ENCODE results near the gene CHPF.
A peak's percentile ranks its signal among the peaks of the same experiment; 100 is the strongest.

CHPF gene

DNA sequence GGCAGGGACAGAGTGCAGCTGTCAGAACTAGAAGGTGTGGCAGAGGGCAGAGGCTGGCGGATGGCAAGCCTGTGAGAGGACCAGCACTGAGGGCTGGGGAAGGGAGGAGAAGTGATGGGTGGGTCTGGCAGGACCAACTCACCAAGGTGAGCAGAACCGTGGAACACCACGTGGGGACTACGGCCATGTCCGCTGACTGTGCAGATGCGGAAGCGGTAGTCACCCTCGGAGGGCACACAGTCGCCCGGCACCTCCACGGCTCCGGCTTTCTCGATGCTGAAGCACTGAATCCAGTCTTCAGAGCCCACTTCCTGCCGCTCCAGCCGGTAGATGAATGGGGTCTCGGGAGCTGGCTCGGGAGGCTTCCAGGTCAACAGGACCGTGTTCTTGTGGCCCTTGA, 23.5 kb upstream of the CHPF start:
- no peak for DNase-seq (ENCODE audit: low read depth in 2 of 2)

DNA sequence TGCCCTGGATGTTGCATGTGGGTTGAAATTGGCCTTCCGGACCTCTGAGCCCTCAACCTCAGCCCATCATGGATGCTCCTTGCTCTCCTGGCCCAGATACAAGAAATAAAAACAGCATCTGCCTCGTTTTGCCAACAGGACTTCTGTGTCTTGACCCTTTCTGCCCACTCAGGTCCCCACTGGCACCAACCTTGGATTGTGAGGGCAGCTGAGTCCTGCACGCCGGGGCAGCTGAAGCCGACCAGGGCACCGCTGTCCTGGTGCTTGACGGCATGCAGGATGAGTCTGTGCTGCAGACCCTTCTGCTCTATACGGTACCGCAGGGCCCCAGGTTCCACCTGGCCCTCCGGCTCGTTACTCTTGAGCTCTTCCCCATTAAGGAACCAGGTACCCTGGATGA, 23.0 kb upstream of the CHPF start:
- DNase-seq (ENCODE audit: low read depth in 2 of 2) = no peak

DNA sequence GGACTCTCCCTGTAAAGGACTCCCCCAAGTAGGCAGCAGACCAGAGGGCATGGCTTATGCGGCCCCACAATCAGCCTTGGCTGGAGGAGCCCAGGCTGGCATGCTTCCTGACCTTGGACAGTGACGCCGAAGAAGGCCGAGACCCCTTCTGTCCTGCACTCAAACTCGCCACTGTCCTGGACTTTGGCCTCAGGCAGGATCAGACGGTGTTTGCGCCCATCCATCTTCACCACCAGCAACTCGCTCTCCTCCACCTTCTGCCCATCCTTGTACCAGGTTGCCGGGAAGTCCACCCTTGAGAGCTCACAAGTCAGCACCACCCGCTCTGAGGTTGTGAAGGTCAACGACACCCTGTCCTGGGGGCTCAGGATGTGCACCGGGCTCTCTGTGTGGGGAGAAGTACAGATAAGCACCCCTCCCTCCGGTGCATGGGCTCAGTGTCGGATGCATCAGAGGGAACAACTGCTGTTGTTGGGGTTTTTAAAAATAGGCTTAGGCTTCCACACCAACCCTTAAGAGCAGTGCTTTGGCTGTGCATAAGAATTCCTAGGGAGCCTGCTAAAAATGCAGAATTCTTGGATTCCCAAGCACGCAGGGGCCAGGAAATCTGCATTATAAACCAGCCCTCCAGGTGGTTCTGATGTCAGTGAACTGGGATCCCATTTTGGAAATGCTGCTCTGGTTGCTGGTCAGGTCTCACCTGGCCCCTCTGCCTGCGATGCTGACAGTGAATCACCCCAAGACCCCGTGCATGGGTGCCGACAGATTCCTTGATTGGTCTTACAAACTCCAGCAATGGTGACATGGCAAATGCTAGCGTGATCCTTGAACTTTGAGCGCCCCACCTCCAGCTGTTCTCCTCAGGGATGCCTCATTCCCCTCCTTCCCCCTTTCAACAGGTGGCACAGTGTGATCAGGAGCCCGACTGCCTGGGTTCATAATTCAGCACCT, 21.8 kb upstream of the CHPF start:
- DNase-seq (ENCODE audit: low read depth in 2 of 2) = no peak

DNA sequence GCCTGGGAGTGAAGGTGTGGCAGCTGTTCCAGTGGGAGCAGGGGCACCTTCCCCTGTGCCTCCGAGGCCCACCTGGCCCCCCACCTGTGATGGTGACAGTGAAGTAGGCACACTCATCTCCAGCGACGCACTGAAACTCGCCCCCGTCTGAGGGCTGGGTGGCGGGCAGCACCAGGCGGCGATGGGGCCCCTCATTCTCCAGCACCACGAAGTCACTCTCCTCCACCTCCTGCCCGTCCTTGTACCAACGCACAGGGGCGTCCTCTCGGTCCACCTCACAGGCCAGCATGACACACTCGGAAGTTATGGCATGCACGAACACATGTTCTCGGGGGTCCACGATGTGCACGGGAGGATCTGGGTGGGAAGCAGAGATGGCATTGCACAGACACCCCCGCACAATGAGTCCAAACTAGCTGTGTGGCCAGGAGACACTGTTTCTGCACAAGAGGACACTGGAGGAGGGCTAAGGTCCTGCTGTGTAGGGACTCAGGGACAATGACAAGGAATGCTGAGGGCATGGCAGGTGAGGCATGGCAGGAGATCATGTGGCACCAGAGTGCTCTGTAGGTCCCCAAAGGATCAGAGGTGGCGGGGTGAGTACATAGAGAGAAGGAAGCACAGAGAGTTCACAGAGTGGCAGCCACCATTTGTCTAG, 19.8 kb upstream of the CHPF start:
- DNase-seq (ENCODE audit: low read depth in 2 of 2) = no peak

DNA sequence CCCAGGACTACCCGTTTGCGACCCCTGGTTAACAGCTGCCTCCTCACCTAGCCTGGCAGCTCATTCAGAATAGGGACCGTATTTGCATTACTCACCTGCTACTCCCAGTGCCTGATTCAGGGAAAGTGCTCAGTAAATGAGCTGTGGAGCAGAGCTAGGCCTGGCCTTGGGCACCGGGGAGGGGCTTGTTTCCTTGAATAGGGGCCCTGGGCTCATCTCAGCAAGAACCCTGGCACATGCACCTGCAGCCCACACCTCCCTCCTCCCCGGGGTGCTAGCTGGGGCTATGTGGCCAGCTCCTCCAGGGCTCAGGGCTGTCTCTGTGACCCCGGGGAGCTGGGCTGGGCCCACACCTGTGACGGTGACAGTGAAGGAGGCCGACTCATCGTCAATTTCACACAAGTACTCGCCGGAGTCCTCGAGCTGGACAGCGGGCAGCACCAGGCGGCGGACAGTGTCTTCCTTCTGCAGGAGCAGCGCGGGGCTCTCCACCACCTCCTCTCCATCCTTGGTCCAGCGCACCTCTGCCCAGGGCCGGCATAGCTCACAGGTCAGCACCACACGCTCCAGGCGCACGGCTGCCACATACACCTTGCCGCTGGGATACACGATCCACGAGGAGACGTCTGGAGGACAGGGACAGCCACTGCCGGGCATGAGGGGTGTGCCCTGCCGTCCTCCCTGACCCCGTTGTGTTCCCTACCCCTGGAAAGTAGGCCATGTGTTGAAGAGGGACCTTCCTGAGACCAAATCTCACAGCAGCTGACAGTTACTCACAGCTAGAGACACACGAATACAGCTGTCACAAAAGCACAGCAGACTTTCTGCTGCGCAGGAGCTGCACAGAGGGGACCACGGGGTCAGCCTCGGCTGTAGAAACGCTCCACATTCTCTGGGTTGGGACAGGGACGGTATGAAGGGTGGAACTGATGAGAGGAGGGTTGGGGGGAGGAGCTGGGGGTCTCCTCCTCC, 18.7 kb upstream of the CHPF start:
- DNase-seq (ENCODE audit: low read depth in 2 of 2) = no peak

DNA sequence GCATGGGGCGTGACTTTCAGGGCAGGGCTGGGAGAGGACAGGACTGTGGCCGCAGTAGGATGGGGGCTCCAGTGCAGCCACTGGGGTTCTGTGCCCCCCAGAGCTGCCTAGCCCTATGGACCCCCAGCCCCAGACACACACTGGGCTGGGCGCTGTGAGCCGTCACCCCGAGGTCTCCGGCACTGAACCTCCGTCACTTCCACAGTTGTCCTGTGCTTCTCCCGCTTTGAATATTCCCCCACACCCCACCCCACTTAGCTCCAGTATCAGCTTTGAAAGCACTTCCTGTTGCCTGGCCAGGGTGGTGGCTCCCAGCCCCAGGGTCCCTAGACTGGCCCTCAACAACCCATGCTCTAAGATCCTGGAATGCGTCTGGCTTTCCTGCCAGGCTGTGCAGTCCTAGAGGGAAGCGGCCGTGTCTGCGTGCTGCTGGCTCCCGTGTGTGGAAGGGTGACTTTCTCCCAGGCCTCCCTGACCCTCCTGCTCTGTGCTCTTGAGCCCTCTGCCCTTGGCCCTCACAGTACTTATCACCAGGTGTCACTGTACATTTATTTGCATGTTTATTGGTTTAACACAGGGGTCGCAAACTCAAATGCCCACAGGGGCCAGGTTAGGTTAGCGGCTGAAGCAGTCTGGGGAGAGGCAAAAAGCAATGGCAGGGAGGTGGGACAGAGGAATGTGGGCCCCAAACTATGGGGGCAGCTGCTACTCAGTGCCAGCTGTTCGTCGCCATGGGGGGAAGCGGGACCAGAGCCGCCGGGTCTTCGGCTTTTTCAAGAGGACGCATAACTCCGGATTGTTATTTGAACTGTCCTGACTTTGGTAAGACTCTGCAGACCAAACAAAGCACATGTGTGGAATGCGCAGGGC, 17.8 kb upstream of the CHPF start:
- no peak for DNase-seq (ENCODE audit: low read depth in 2 of 2)

DNA sequence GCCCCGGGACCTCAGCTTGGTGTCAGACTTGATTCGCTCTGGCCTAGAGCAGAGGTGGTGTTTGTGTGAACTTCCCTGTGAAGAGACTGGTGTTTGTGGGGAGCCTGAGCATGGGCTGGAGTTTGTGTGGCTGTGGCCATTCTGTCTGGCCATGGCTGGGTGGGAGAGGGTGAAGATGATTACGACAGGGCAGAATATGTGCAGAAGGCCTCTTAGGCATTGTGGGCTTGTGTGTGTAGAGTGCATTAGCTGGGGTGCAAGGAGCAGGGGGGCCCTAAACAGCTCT, 17.2 kb upstream of the CHPF start:
- DNase-seq (ENCODE audit: low read depth in 2 of 2) = no peak

DNA sequence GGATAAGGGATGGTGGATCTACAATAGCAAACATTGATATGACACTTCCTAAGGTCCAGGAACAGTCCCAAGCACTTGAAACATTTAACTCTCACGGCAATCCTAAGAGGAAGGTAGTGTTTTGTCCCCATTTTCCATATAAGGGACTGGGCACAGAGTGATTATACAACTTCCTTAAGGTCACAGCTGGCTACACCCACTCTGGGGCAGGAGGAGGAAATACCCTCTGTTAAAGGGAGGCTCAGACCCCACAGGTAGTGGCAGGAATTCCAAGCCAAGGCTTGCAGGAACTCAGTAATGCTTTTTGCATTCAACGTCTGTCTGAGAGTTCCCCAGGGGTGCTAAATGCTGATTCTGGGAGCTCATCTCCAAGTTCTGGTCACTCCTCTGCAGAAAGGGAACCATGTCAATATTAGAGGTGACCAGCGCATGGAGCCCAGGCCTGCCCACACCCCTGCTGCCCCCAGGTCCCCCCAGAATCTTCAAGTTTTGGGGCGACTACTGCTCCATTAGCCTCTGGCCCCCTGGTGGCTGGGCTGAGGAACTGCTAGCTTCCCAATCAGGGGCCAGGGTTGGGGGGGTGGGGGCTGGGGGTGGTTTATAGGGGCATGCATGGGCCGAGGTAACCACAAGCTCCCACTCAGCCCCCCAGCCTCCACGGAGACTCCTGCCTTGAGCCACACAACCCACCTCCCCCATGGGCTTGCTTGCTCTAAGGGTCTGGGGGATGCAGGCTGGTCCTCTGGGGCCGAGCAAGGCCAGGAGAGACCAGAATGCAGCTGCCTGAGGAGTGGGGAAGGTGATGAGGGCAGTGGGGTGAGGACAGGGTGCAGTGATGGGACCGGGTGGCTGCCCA, 16.7 kb upstream of the CHPF start:
- no peak for DNase-seq (ENCODE audit: low read depth in 2 of 2)

DNA sequence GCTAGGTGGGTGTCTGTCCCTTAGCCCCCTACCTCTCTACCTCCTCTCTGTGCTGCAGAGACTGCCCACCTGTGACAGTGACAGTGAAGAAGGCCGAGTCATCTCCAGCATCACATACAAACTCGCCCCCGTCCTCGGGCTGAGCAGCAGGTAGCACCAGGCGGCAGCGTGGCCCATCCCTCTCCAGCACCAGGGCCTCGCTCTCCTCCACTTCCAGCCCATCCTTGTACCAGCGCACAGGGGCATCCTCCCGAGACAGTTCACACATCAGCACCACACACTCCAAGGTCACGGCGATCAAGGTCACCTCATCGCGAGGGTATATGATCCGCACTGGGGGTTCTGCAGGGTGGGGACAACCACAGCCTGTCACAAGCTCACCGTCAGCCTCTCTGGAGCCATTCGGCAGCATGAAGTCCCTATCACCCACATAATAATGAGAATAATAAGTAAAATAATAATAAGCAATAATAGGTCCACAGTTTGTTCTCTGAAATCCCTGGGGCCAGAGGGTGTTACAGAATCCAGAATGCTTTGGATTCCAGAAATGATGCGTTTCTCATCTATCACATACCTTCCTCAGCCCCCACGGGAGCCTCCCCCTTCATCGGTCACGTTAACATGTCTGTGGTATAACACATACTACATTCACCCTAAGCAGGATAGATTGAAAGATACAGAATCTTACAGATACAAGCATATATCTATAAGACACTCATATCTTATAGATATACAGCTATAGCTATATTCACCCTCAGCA, 15.7 kb upstream of the CHPF start:
- no peak for DNase-seq (ENCODE audit: low read depth in 2 of 2)

DNA sequence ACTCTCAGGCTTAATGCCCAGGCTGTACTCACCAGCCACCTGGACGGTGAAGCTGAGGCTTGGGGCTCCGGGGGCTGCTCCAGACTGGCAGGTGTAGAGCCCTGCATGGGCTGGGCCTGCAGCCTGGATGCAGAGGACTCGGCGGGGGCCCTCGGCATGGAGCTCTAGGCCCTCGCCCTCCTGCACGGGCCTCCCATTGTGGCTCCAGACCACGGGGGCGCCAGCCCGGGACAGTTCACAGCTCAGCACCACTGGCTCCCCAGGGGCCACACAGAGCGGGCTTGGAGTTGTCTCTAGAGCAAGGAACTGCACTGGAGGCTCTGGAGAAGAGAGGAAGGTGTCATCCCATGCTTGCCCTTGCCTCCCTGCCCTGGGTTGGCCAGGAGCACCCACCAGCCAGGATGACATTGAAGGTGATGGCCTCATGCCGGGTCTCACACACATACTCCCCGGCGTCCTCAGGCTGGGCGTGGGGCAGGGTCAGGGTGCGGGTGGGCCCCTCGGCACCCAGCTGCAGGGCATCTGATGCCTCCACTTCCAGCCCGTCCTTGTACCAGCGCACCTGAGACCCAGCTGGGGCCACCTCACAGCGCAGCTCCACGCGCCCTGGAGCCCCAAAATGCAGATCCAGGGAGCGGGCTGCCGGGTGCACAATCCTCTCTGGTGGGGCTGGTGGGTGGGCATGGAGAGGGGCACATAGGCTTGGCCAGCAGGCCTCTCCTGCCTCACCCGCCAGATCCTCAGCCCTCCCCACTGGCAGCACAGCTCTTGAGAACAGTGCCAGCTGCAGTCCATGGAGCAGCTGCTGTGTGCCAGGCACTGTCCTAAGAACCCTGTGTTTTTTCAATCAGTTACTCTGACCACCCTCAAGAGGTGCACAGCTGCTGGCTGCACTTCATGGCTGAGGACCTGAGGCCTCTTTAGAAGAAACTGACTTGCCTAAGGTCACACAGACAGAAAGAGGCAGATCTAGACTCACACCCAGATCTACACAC, 14.5 kb upstream of the CHPF start:
- DNase-seq (ENCODE audit: low read depth in 2 of 2) = no peak

DNA sequence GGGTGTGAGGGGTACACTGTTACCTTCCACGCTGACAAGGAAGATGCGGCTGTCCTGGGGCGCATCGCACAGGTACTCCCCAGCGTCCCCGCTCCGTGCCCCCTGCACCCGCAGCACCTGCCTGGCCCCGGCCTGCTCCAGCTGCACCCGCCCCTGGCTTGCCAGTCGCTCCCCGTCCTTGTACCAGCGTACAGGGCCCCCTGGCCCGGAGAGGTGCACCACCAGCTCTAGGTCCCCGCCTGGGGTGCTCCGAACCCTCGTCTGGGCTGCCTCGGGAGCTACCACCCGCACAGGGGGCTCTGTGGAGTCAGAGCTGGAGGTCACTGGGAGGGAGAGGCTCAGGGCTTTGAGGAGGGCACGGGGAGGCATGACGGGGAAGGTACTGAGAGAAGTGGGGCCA, 13.7 kb upstream of the CHPF start:
- no peak for DNase-seq (ENCODE audit: low read depth in 2 of 2)

DNA sequence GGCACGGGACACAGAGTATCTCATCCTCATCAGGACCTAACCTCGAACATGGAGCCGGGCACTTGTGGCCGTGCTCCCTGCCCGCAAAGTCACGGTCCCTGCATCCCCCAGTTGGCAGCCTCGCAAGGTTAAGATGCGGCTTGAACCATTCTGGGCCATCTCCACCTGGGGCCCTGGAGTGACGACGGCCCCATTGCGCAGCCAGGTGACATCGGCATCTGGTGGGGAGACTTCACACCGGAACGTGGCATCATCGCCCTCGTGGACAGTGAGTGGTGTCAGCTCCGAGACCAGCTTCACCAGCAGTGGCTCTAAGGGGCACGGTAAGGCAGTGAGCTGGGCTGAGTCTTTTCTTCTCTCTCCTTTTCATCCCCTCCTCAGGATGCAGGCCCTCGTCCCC, 12.8 kb upstream of the CHPF start:
- no peak for DNase-seq (ENCODE audit: low read depth in 2 of 2)

DNA sequence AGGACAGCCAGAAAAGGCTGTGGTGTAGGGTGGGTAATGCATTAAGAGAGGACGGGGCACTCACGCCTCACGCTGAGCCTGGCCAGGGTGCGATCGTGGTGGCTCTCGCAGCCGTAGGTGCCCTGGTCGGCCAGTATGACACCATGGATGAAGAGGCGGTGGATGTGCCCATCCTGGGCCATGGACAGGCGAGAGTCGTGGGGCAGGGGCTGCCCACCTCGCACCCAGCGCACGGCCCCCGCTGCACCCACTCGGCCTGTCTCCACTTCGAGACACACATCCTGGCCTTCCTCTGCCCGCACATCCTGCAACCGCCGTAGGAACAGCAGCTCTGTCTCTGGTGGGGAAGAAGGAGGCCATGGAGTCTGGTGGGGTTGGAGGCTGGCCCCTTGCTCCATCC, 12.3 kb upstream of the CHPF start:
- DNase-seq (ENCODE audit: low read depth in 2 of 2) = no peak

DNA sequence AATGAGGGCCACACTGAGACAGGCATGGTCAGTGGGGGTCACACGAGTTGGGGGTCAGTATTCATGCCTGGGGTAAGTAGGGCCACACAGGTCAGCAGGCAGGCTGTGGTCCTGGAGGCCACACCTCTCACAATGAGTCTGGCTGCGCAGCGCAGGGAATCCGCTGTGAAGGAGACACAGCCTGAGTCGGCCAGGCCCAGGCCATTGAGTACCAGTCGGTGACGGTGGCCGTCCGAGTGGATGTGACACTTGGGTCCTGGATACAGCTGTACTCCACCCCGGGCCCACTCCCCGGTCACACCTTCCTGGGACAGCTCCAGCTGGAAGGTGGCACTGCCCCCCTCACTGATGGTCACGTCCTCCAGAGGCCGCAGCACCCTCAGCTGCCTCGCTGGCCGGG, 10.7 kb upstream of the CHPF start:
- DNase-seq (ENCODE audit: low read depth in 2 of 2) = no peak

DNA sequence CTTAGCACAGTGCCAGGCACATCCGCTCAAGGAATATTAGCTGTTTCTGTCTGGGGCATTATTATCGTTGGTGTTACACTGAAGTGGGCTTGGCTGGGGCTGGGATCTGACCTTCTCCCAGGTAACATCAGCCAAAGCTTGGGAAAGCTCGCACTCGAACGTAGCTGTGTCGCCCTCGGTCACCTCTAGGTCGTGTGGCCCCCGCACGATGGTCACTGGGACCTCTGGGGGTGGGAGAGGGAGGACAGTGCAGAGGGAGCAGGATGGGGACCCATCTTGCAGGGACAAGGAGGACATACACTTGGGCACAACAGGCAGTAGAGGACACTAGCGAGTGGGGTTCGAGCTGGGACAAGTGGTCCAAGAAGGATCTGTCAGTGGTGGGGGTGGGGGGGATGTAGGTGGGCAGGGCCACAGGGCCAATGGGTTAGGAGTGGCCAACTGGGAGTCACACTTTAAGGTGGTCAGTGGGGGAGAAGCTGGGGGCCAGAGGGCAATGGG, 9.9 kb upstream of the CHPF start:
- no peak for DNase-seq (ENCODE audit: low read depth in 2 of 2)

DNA sequence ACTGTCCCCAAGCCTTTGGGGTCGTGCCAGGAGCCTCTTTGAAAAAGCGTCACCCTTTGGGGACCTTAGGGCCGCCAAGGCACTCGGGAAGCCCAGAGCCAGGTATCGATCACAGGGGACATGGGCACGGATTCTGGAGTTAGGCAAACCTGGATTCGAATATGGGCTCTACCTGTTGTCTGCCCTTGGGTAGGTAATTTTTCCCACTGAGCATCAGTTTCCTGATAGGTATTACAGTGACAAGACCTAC, 9.5 kb upstream of the CHPF start:
- DNase-seq (ENCODE audit: low read depth in 2 of 2) = no peak

DNA sequence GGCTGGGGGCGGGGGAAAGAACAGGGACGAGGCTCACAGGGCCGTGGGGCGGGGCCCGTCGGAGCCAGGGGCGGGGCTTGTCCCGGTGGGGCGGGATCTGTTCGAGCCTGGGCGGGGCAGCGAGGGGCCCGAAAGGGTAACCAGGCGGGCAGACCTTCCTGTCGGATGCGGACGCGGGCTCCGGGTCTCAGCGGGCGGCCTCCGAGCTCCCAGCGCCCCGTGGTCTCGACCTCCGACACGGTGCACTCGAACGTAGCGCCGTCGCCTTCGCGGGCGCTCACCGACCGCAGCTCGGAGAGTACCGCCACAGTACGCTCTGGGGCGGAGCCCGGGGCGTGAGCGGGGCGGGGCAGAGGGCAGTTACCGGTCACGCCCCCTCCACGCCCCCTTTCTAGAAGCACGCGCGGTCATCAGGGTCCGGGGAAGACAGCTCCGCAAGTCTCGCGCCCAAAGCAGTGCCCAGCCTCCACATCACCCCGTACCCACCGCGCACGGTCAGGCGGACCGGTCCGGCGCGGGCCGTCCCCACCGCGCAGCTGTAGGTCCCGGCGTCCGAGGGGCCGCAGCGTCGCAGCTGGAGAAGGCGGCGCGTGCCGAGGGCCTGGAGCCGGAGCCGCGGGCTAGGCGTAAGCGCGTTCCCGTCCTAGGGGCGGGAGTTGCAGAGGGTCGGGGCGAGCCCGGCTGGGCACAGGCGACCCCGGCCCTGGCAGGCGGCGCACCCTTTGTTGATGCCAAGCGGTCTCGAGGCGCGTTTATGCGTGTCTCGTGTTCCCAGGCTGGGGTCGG, 9.0 kb upstream of the CHPF start:
- peak; percentile 59 to 70 for DNase-seq (ENCODE audit: low read depth in 2 of 2)

Measured in stimulated activated CD8-positive, alpha-beta memory T cell treated with anti-CD3 and anti-CD28 coated beads, Interleukin-15, amount 100 ng/mL, for 48 hours (primary cell).